ENCODE data around the gene APOL4.
"Not testable (repeated sequence)": the region's sequence is repeated elsewhere in the genome, so short reads cannot be mapped to it uniquely, and the experiment has no call there.

Gene APOL4

GRCh38 chr22:36229649-36230048 is 28.0 kb upstream of the APOL4 start:
- not testable (repeated sequence) for DNase-seq

- no peak for DNase-seq
Measured at GRCh38 chr22:36228944-36229343, 27.3 kb upstream of the APOL4 start.

GRCh38 chr22:36228369-36228768 is 26.8 kb upstream of the APOL4 start:
- DNase-seq: not testable (repeated sequence)

- DNase-seq: no peak
Measured at GRCh38 chr22:36227806-36228205, 26.2 kb upstream of the APOL4 start.

- no peak for DNase-seq
Measured at GRCh38 chr22:36227396-36227795, 25.8 kb upstream of the APOL4 start.

- DNase-seq: no peak
Measured at GRCh38 chr22:36226189-36226588, 24.6 kb upstream of the APOL4 start.

GRCh38 chr22:36225333-36225922 is 23.8 kb upstream of the APOL4 start:
- DNase-seq: no peak

GRCh38 chr22:36224245-36224644 is 22.6 kb upstream of the APOL4 start:
- DNase-seq: no peak

GRCh38 chr22:36223504-36223903 is 21.9 kb upstream of the APOL4 start:
- DNase-seq: no peak

GRCh38 chr22:36222887-36223450 is 21.4 kb upstream of the APOL4 start:
- DNase-seq: no peak

GRCh38 chr22:36221799-36222751 is 20.5 kb upstream of the APOL4 start:
- peak; percentile 12 for DNase-seq

- no peak for DNase-seq
Measured at GRCh38 chr22:36220451-36220921, 18.9 kb upstream of the APOL4 start.

GRCh38 chr22:36218648-36219193 is 17.1 kb upstream of the APOL4 start:
- DNase-seq: no peak

GRCh38 chr22:36215981-36216380 is 14.4 kb upstream of the APOL4 start:
- DNase-seq: no peak

GRCh38 chr22:36213586-36213985 is 12.0 kb upstream of the APOL4 start:
- no peak for DNase-seq

- DNase-seq: no peak
Measured at GRCh38 chr22:36212901-36213300, 11.3 kb upstream of the APOL4 start.

GRCh38 chr22:36211237-36211861 is 9.7 kb upstream of the APOL4 start:
- no peak for DNase-seq

GRCh38 chr22:36210224-36210623 is 8.6 kb upstream of the APOL4 start:
- DNase-seq: no peak

GRCh38 chr22:36209488-36209908 is 7.9 kb upstream of the APOL4 start:
- DNase-seq: not testable (repeated sequence)

- DNase-seq: no peak
Measured at GRCh38 chr22:36208914-36209313, 7.3 kb upstream of the APOL4 start.

- no peak for DNase-seq
Measured at GRCh38 chr22:36208162-36208765, 6.7 kb upstream of the APOL4 start.

GRCh38 chr22:36206255-36206654 is 4.6 kb upstream of the APOL4 start:
- no peak for DNase-seq

- DNase-seq: not testable (repeated sequence)
Measured at GRCh38 chr22:36205573-36205972, 4.0 kb upstream of the APOL4 start.
